GM12878 (cell line): ENCODE measurements around the gene NUP210.

Experiments
- BCLAF1 ChIP-seq: fragments of 450-650 bp; IDR thresholded peaks from 2 replicates; pipeline ENCODE4 v1.6.1; 2017; ENCODE audit warnings: antibody characterized with exemption, mild to moderate bottlenecking, moderate library complexity
- NR2C2 ChIP-seq: IDR thresholded peaks from 2 replicates; pipeline ENCODE4 v1.6.1; 2011; ENCODE audit warnings: borderline replicate concordance, low read depth; ENCODE audit not compliant: control insufficient read depth, insufficient read length
- POLR2A ChIP-seq: IDR thresholded peaks from 2 replicates; pipeline ENCODE4 v1.6.1; 2011; ENCODE audit warnings: low read depth, mild to moderate bottlenecking, low read length
- POLR2AphosphoS5 ChIP-seq: IDR thresholded peaks from 2 replicates; pipeline ENCODE4 v1.6.1; 2011; ENCODE audit warnings: mild to moderate bottlenecking, low read length, inconsistent platforms
- SUZ12 ChIP-seq: fragments of 200-600 bp; sonication (generic); IDR thresholded peaks from one replicate; pipeline ENCODE4 v1.6.1; 2018; ENCODE audit warnings: antibody characterized with exemption, mild to moderate bottlenecking; ENCODE audit not compliant: unreplicated experiment
- TF ChIP-seq, protein P1 (sequence below), 3 experiments: IDR thresholded peaks in 2 of 3; conservative IDR thresholded peaks in 1 of 3; 2 replicates each; pipeline ENCODE4 v1.5.1; 2011; ENCODE audit warnings: low read depth in 3 of 3, low read length in 3 of 3, mild to moderate bottlenecking in 3 of 3, control low read depth in 2 of 3, moderate library complexity in 2 of 3, inconsistent platforms in 1 of 3, mixed read lengths in 1 of 3; ENCODE audit not compliant: control insufficient read depth in 2 of 3, insufficient read depth in 1 of 3; ENCODE audit errors: extremely low read depth in 1 of 3
- TF ChIP-seq, protein P2 (sequence below): fragments of 450-650 bp; IDR thresholded peaks from 2 replicates; pipeline ENCODE4 v1.6.1; 2017; ENCODE audit warnings: mild to moderate bottlenecking, low read depth, inconsistent platforms; ENCODE audit not compliant: poor library complexity, severe bottlenecking

- TF ChIP-seq POLR2AphosphoS5 = no peak
- TF ChIP-seq SUZ12 = no peak
- TF ChIP-seq, protein P1, sequence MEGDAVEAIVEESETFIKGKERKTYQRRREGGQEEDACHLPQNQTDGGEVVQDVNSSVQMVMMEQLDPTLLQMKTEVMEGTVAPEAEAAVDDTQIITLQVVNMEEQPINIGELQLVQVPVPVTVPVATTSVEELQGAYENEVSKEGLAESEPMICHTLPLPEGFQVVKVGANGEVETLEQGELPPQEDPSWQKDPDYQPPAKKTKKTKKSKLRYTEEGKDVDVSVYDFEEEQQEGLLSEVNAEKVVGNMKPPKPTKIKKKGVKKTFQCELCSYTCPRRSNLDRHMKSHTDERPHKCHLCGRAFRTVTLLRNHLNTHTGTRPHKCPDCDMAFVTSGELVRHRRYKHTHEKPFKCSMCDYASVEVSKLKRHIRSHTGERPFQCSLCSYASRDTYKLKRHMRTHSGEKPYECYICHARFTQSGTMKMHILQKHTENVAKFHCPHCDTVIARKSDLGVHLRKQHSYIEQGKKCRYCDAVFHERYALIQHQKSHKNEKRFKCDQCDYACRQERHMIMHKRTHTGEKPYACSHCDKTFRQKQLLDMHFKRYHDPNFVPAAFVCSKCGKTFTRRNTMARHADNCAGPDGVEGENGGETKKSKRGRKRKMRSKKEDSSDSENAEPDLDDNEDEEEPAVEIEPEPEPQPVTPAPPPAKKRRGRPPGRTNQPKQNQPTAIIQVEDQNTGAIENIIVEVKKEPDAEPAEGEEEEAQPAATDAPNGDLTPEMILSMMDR (IDR thresholded peaks at IDR 0.05 in 2 of 3, conservative IDR thresholded peaks at IDR 0.05 in 1 of 3; ENCODE audit: control insufficient read depth in 2 of 3, extremely low read depth in 1 of 3, insufficient read depth in 1 of 3, low read depth in 3 of 3, low read length in 3 of 3) = 0 out of 6 replicates have a peak, but pooled peaks of 1 of the 3 experiments have one; percentile 11
- TF ChIP-seq POLR2A = no peak
- TF ChIP-seq, protein P2, sequence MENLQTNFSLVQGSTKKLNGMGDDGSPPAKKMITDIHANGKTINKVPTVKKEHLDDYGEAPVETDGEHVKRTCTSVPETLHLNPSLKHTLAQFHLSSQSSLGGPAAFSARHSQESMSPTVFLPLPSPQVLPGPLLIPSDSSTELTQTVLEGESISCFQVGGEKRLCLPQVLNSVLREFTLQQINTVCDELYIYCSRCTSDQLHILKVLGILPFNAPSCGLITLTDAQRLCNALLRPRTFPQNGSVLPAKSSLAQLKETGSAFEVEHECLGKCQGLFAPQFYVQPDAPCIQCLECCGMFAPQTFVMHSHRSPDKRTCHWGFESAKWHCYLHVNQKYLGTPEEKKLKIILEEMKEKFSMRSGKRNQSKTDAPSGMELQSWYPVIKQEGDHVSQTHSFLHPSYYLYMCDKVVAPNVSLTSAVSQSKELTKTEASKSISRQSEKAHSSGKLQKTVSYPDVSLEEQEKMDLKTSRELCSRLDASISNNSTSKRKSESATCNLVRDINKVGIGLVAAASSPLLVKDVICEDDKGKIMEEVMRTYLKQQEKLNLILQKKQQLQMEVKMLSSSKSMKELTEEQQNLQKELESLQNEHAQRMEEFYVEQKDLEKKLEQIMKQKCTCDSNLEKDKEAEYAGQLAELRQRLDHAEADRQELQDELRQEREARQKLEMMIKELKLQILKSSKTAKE = no peak
- TF ChIP-seq NR2C2 = no peak
- TF ChIP-seq BCLAF1 = no peak
These were observed 547 bp downstream of the NUP210 start for GRCh38 chr3:13419505-13420044.
